Measurements from ENCODE around the gene CYP4V2. TPM values are rescaled to one million over a fixed set of nuclear protein-coding genes. Genes with fewer than 3 reads are reported as not detected.

The CYP4V2 gene
- total RNA-seq, 4 donors from 2014 or later, result 7.0 to 12.1 (median 7.9) TPM

DNA sequence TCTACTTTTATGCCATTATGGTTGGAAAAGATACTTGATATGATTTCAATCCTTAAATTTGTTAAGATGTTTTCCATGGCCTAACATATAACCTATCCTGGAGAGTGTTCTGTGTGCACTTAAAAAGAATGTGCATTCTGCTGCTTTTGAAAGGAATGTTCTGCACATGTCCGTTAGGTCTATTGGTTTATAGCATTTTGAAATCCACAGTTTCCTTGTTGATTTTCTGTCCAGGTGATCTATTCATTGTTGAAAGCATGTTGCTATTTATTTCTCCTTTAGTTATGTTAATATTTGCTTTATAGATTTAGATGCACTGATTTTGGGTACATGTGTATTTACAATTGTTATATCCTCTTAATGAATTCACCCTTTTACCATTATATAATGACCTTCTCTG is 30.3 kb downstream of the CYP4V2 start:
- H3K4me3 ChIP-seq, result no peak overlapping the region
- DNase-seq (ENCODE audit: low spot score in 2 of 2), result no peak
- no peak for TF ChIP-seq EP300 (IDR thresholded peaks at IDR 0.05)
- TF ChIP-seq, protein P1, sequence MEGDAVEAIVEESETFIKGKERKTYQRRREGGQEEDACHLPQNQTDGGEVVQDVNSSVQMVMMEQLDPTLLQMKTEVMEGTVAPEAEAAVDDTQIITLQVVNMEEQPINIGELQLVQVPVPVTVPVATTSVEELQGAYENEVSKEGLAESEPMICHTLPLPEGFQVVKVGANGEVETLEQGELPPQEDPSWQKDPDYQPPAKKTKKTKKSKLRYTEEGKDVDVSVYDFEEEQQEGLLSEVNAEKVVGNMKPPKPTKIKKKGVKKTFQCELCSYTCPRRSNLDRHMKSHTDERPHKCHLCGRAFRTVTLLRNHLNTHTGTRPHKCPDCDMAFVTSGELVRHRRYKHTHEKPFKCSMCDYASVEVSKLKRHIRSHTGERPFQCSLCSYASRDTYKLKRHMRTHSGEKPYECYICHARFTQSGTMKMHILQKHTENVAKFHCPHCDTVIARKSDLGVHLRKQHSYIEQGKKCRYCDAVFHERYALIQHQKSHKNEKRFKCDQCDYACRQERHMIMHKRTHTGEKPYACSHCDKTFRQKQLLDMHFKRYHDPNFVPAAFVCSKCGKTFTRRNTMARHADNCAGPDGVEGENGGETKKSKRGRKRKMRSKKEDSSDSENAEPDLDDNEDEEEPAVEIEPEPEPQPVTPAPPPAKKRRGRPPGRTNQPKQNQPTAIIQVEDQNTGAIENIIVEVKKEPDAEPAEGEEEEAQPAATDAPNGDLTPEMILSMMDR (IDR thresholded peaks at IDR 0.05), result no peak
- no peak for TF ChIP-seq POLR2AphosphoS5 (IDR thresholded peaks at IDR 0.05)
- no peak for TF ChIP-seq POLR2A (IDR thresholded peaks at IDR 0.05)
- H3K9me3 ChIP-seq, result peaks cover 8% of the 10 kb centered on the region
- no peak overlapping the region for H3K27ac ChIP-seq
- H3K4me1 ChIP-seq, result no peaks in the 10 kb centered on the region
- no peaks in the 10 kb centered on the region for H3K27me3 ChIP-seq
- 84% methylated on average over 1 of the region's 1 CpG for WGBS
- H3K36me3 ChIP-seq, result no peaks in the 10 kb centered on the region

GRCh38 chr4:186225848-186226247 is 34.5 kb downstream of the CYP4V2 start:
- no peak overlapping the region for H3K4me3 ChIP-seq
- no peaks in the 10 kb centered on the region for H3K27me3 ChIP-seq
- peaks cover 8% of the 10 kb centered on the region for H3K9me3 ChIP-seq
- no peak overlapping the region for H3K27ac ChIP-seq
- no peaks in the 10 kb centered on the region for H3K4me1 ChIP-seq
- H3K36me3 ChIP-seq, result no peaks in the 10 kb centered on the region
- DNase-seq (ENCODE audit: low spot score in 2 of 2), result no peak
- TF ChIP-seq POLR2AphosphoS5 (IDR thresholded peaks at IDR 0.05) (no peak), POLR2A (IDR thresholded peaks at IDR 0.05) (no peak), EP300 (IDR thresholded peaks at IDR 0.05) (no peak)
- TF ChIP-seq, protein P1 (IDR thresholded peaks at IDR 0.05), result no peak

DNA sequence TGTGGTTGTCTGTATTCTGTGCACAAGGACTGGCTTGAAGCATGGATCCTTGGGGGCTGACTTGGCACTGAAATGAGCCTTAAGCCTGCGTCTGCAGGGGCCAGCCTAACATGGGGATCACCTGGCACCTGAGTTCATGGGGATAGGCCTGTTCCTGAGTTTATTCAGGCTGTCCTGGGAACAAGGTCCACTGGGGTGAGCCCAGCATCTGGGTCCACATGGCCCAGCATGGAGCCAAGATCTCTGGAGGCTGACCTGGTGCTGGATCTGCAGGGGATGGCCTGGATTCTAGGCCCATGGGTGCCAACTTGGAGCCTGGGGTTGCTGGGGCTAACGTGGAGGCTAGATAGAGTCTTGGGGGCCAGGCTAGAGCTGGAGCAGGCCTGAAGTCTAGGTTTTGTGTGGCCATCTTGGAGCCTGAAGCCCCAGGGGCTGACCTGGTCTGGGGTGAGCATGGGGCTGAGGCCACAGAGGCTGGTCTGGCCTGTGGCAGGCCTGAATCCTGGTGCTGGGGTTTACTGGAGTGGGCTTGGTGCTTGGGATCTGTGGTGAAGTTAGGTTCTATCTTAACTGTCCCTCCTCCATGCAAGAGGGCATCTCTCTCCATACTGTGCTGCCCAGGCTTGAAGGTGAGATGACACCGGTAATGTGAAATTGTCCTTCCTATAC is 35.3 kb downstream of the CYP4V2 start:
- Histone ChIP-seq H3K27me3 (no peaks in the 10 kb centered on the region), H3K4me1 (no peaks in the 10 kb centered on the region), H3K4me3 (no peak overlapping the region), H3K27ac (no peak overlapping the region), H3K9me3 (peaks cover 8% of the 10 kb centered on the region), H3K36me3 (no peaks in the 10 kb centered on the region)
- DNase-seq (ENCODE audit: low spot score in 2 of 2), result no peak
- 96% methylated on average over 2 of the region's 3 CpGs for WGBS
- TF ChIP-seq POLR2A (IDR thresholded peaks at IDR 0.05), result no peak

- Histone ChIP-seq H3K36me3 (no peaks in the 10 kb centered on the region), H3K4me1 (no peaks in the 10 kb centered on the region), H3K4me3 (no peak within 1 kb of the TSS), H3K9me3 (peaks cover 8% of the 10 kb centered on the region), H3K27ac (no peak within 1 kb of the TSS), H3K27me3 (no peaks in the 10 kb centered on the region)
- no peak for TF ChIP-seq POLR2AphosphoS5 (IDR thresholded peaks at IDR 0.05)
- TF ChIP-seq, protein P1 (IDR thresholded peaks at IDR 0.05), result no peak
- no peak for TF ChIP-seq POLR2A (IDR thresholded peaks at IDR 0.05)
- TF ChIP-seq EP300 (IDR thresholded peaks at IDR 0.05), result no peak
- 47% methylated on average over 5 of the region's 5 CpGs for WGBS
- no peak for DNase-seq (ENCODE audit: low spot score in 2 of 2)
Observed at GRCh38 chr4:186227221-186227620, 35.9 kb downstream of the CYP4V2 start, which contains the start of gene KLKB1. Gene KLKB1 (plus strand): TSS chr4:186227507. CDS start chr4:186228196, 689 bp downstream.

GRCh38 chr4:186227744-186228513 is 36.6 kb downstream of the CYP4V2 start:
- no peak overlapping the region for H3K4me3 ChIP-seq
- 24% methylated on average over 2 of the region's 2 CpGs for WGBS
- no peaks in the 10 kb centered on the region for H3K36me3 ChIP-seq
- no peak for DNase-seq (ENCODE audit: low spot score in 2 of 2)
- peaks cover 8% of the 10 kb centered on the region for H3K9me3 ChIP-seq
- no peaks in the 10 kb centered on the region for H3K27me3 ChIP-seq
- no peak overlapping the region for H3K27ac ChIP-seq
- H3K4me1 ChIP-seq, result no peaks in the 10 kb centered on the region
- TF ChIP-seq POLR2A (IDR thresholded peaks at IDR 0.05), result no peak
- TF ChIP-seq, protein P1 (IDR thresholded peaks at IDR 0.05), result no peak
- TF ChIP-seq EP300 (IDR thresholded peaks at IDR 0.05), result no peak
- TF ChIP-seq POLR2AphosphoS5 (IDR thresholded peaks at IDR 0.05), result no peak
